ENCODE results near the gene PPFIBP1. TPM values are rescaled to one million over a fixed set of nuclear protein-coding genes. Genes with fewer than 3 reads are reported as not detected.
A peak's percentile ranks its signal among the peaks of the same experiment; 100 is the strongest.

Gene PPFIBP1
- 36.3 TPM for polyA plus RNA-seq (2013)

GRCh38 chr12:27523642-27524493, at the start of gene PPFIBP1:
Gene PPFIBP1, plus strand, starts transcription at chr12:27524206. Its CDS starts 109,191 bp downstream, at chr12:27633397.
- Histone ChIP-seq H3K9me3 (ENCODE audit: control extremely low read depth in 1 of 5, control insufficient read depth in 4 of 5, insufficient read depth in 2 of 5, low read depth in 1 of 5, low read length in 4 of 5) (no peaks in the 10 kb centered on the region), H3K36me3 (ENCODE audit: control insufficient read depth in 4 of 4, insufficient read depth in 4 of 4, low read length in 3 of 4) (no peaks in the 10 kb centered on the region), H3K27me3 (replicated peaks in 2 of 5; ENCODE audit: control insufficient read depth in 4 of 5, insufficient read depth in 5 of 5, low read length in 4 of 5) (no peaks in the 10 kb centered on the region), H3K27ac (ENCODE audit: insufficient read depth in 1 of 2, low read depth in 1 of 2, low read length in 2 of 2, poor library complexity in 1 of 2, severe bottlenecking in 2 of 2) (peak within 1 kb of the TSS; percentile 59 to 80), H3K4me3 (ENCODE audit: control insufficient read depth in 1 of 7, extremely low read depth in 1 of 7, insufficient read depth in 4 of 7, low read depth in 2 of 7, low read length in 6 of 7) (peak within 1 kb of the TSS; percentile 79 to 99 (median 92)), H3K4me1 (ENCODE audit: control extremely low read depth in 1 of 4, control insufficient read depth in 4 of 4, insufficient read depth in 4 of 4, low read length in 3 of 4) (peaks cover 11 to 28% (median 19%) of the 10 kb centered on the region in 4 experiments)
- peak; percentile 96 to 97 (median 96) for DNase-seq
- POLR2A ChIA-PET, result interaction anchor here (0.7 to 2.4 kb wide), 4 partner anchors 26 to 63 kb away, joined by 3 to 11 read pairs (median 3); no protein-coding TSS in a partner anchor
- WGBS (ENCODE audit: insufficient coverage), result 0% methylated on average over 30 of the region's 41 CpGs
- CTCF ChIA-PET, result interaction anchor here (0.7 to 2.6 kb wide), 9 partner anchors 11 to 98 kb away, joined by 3 to 32 read pairs (median 5); no protein-coding TSS in a partner anchor

GRCh38 chr12:27474344-27474743, 49.7 kb upstream of the PPFIBP1 start:
- peaks cover 2 to 16% (median 5%) of the 10 kb centered on the region in 4 experiments for H3K4me1 ChIP-seq (ENCODE audit: control extremely low read depth in 1 of 4, control insufficient read depth in 4 of 4, insufficient read depth in 4 of 4, low read length in 3 of 4)
- no peak for DNase-seq
- H3K9me3 ChIP-seq (ENCODE audit: control extremely low read depth in 1 of 5, control insufficient read depth in 4 of 5, insufficient read depth in 2 of 5, low read depth in 1 of 5, low read length in 4 of 5), result peaks cover 8 to 37% (median 14%) of the 10 kb centered on the region in 5 experiments
- H3K36me3 ChIP-seq (ENCODE audit: control insufficient read depth in 4 of 4, insufficient read depth in 4 of 4, low read length in 3 of 4), result no peaks in the 10 kb centered on the region
- 100% methylated on average over 3 of the region's 3 CpGs for WGBS (ENCODE audit: insufficient coverage)
- H3K27ac ChIP-seq (ENCODE audit: insufficient read depth in 1 of 2, low read depth in 1 of 2, low read length in 2 of 2, poor library complexity in 1 of 2, severe bottlenecking in 2 of 2), result no peak overlapping the region
- no peak overlapping the region for H3K4me3 ChIP-seq (ENCODE audit: control insufficient read depth in 1 of 7, extremely low read depth in 1 of 7, insufficient read depth in 4 of 7, low read depth in 2 of 7, low read length in 6 of 7)
- ChIA-PET CTCF (no interaction called here), POLR2A (no interaction called here)
- no peaks in the 10 kb centered on the region for H3K27me3 ChIP-seq (replicated peaks in 2 of 5; ENCODE audit: control insufficient read depth in 4 of 5, insufficient read depth in 5 of 5, low read length in 4 of 5)

DNA sequence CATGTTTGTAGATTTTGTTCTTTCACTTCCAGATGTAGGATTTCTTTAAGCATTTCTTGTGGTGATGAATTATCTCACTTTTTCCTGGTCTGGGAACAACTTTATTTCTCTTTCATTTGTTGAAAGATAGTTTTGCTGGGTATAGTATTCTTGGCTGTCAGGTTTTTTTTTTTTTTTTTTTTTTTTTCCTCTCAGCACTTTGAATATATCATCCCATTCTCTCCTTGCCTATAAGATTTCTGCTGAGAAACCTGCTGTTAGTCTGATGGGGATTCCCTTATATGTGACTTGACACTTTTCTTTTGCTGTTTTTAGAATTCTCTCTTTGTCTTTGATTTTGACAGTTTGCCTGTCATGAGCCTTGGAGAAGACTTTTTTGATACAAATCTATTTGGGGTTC, 47.0 kb upstream of the PPFIBP1 start:
- DNase-seq, result peak in 2 of 3 donors; percentile 33 to 51
- Histone ChIP-seq H3K4me3 (ENCODE audit: control insufficient read depth in 1 of 7, extremely low read depth in 1 of 7, insufficient read depth in 4 of 7, low read depth in 2 of 7, low read length in 6 of 7) (no peak overlapping the region), H3K9me3 (ENCODE audit: control extremely low read depth in 1 of 5, control insufficient read depth in 4 of 5, insufficient read depth in 2 of 5, low read depth in 1 of 5, low read length in 4 of 5) (peaks cover 8 to 37% (median 16%) of the 10 kb centered on the region in 5 experiments), H3K27me3 (replicated peaks in 2 of 5; ENCODE audit: control insufficient read depth in 4 of 5, insufficient read depth in 5 of 5, low read length in 4 of 5) (no peaks in the 10 kb centered on the region), H3K27ac (ENCODE audit: insufficient read depth in 1 of 2, low read depth in 1 of 2, low read length in 2 of 2, poor library complexity in 1 of 2, severe bottlenecking in 2 of 2) (no peak overlapping the region), H3K4me1 (ENCODE audit: control extremely low read depth in 1 of 4, control insufficient read depth in 4 of 4, insufficient read depth in 4 of 4, low read length in 3 of 4) (peaks cover 2 to 6% (median 3%) of the 10 kb centered on the region in 4 experiments), H3K36me3 (ENCODE audit: control insufficient read depth in 4 of 4, insufficient read depth in 4 of 4, low read length in 3 of 4) (no peaks in the 10 kb centered on the region)
- CTCF ChIA-PET, result no interaction called here
- POLR2A ChIA-PET, result no interaction called here

GRCh38 chr12:27478949-27479348, 45.1 kb upstream of the PPFIBP1 start:
- H3K4me3 ChIP-seq (ENCODE audit: control insufficient read depth in 1 of 7, extremely low read depth in 1 of 7, insufficient read depth in 4 of 7, low read depth in 2 of 7, low read length in 6 of 7), result no peak overlapping the region
- peaks cover 8 to 37% (median 16%) of the 10 kb centered on the region in 5 experiments for H3K9me3 ChIP-seq (ENCODE audit: control extremely low read depth in 1 of 5, control insufficient read depth in 4 of 5, insufficient read depth in 2 of 5, low read depth in 1 of 5, low read length in 4 of 5)
- no peak overlapping the region for H3K27ac ChIP-seq (ENCODE audit: insufficient read depth in 1 of 2, low read depth in 1 of 2, low read length in 2 of 2, poor library complexity in 1 of 2, severe bottlenecking in 2 of 2)
- H3K36me3 ChIP-seq (ENCODE audit: control insufficient read depth in 4 of 4, insufficient read depth in 4 of 4, low read length in 3 of 4), result no peaks in the 10 kb centered on the region
- peaks cover 0 to 4% (median 1%) of the 10 kb centered on the region in 4 experiments for H3K4me1 ChIP-seq (ENCODE audit: control extremely low read depth in 1 of 4, control insufficient read depth in 4 of 4, insufficient read depth in 4 of 4, low read length in 3 of 4)
- no peak for DNase-seq
- CTCF ChIA-PET, result interaction anchor here (1.1 kb wide), 1 partner anchor 53 kb away, joined by 3 read pairs; no protein-coding TSS in a partner anchor
- no peaks in the 10 kb centered on the region for H3K27me3 ChIP-seq (replicated peaks in 2 of 5; ENCODE audit: control insufficient read depth in 4 of 5, insufficient read depth in 5 of 5, low read length in 4 of 5)
- POLR2A ChIA-PET, result no interaction called here

DNA sequence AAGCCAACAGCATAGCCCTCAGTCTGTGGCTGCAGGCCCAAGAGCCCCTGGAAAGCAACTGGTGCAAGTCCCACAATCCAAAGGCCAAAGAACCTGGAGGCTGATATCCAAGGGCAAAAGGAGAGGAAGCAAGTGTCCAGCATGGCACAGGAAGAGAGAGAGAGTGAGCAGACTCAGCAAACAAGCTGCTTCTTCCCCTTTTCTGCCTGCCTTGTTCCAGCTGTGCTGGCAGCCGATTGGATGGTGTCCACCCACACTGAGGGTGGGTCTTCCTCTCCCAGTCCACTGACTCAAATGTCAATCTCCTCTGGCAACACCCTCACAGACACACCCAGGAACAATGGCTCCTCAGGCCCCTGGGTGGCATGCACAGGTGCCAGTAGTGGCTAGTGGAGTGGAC, 44.0 kb upstream of the PPFIBP1 start:
- CTCF ChIA-PET, result interaction anchor here (1.1 to 1.2 kb wide), 2 partner anchors 27 to 54 kb away, joined by 3 read pairs; no protein-coding TSS in a partner anchor
- H3K4me3 ChIP-seq (ENCODE audit: control insufficient read depth in 1 of 7, extremely low read depth in 1 of 7, insufficient read depth in 4 of 7, low read depth in 2 of 7, low read length in 6 of 7), result no peak overlapping the region
- POLR2A ChIA-PET, result no interaction called here
- H3K27ac ChIP-seq (ENCODE audit: insufficient read depth in 1 of 2, low read depth in 1 of 2, low read length in 2 of 2, poor library complexity in 1 of 2, severe bottlenecking in 2 of 2), result no peak overlapping the region
- DNase-seq, result peak in 1 of 3 donors; percentile 40
- peaks cover 0 to 4% (median 1%) of the 10 kb centered on the region in 4 experiments for H3K4me1 ChIP-seq (ENCODE audit: control extremely low read depth in 1 of 4, control insufficient read depth in 4 of 4, insufficient read depth in 4 of 4, low read length in 3 of 4)
- H3K27me3 ChIP-seq (replicated peaks in 2 of 5; ENCODE audit: control insufficient read depth in 4 of 5, insufficient read depth in 5 of 5, low read length in 4 of 5), result no peaks in the 10 kb centered on the region
- WGBS (ENCODE audit: insufficient coverage), result 40% methylated on average over 1 of the region's 1 CpG
- peaks cover 8 to 33% (median 16%) of the 10 kb centered on the region in 5 experiments for H3K9me3 ChIP-seq (ENCODE audit: control extremely low read depth in 1 of 5, control insufficient read depth in 4 of 5, insufficient read depth in 2 of 5, low read depth in 1 of 5, low read length in 4 of 5)
- no peaks in the 10 kb centered on the region for H3K36me3 ChIP-seq (ENCODE audit: control insufficient read depth in 4 of 4, insufficient read depth in 4 of 4, low read length in 3 of 4)

- ChIA-PET POLR2A (no interaction called here), CTCF (interaction anchor here (0.7 to 3.9 kb wide), 3 partner anchors 32 to 61 kb away, joined by 3 to 20 read pairs (median 5); no protein-coding TSS in a partner anchor)
- Histone ChIP-seq H3K36me3 (ENCODE audit: control insufficient read depth in 4 of 4, insufficient read depth in 4 of 4, low read length in 3 of 4) (no peaks in the 10 kb centered on the region), H3K4me1 (ENCODE audit: control extremely low read depth in 1 of 4, control insufficient read depth in 4 of 4, insufficient read depth in 4 of 4, low read length in 3 of 4) (peaks cover 0 to 4% (median 0%) of the 10 kb centered on the region in 4 experiments), H3K27me3 (replicated peaks in 2 of 5; ENCODE audit: control insufficient read depth in 4 of 5, insufficient read depth in 5 of 5, low read length in 4 of 5) (no peaks in the 10 kb centered on the region), H3K4me3 (ENCODE audit: control insufficient read depth in 1 of 7, extremely low read depth in 1 of 7, insufficient read depth in 4 of 7, low read depth in 2 of 7, low read length in 6 of 7) (no peak overlapping the region), H3K9me3 (ENCODE audit: control extremely low read depth in 1 of 5, control insufficient read depth in 4 of 5, insufficient read depth in 2 of 5, low read depth in 1 of 5, low read length in 4 of 5) (peaks cover 0 to 3% (median 0%) of the 10 kb centered on the region in 5 experiments), H3K27ac (ENCODE audit: insufficient read depth in 1 of 2, low read depth in 1 of 2, low read length in 2 of 2, poor library complexity in 1 of 2, severe bottlenecking in 2 of 2) (no peak overlapping the region)
- no peak for DNase-seq
Observed at GRCh38 chr12:27486961-27487360, 37.0 kb upstream of the PPFIBP1 start.

- Histone ChIP-seq H3K36me3 (ENCODE audit: control insufficient read depth in 4 of 4, insufficient read depth in 4 of 4, low read length in 3 of 4) (no peaks in the 10 kb centered on the region), H3K27me3 (replicated peaks in 2 of 5; ENCODE audit: control insufficient read depth in 4 of 5, insufficient read depth in 5 of 5, low read length in 4 of 5) (no peaks in the 10 kb centered on the region), H3K9me3 (ENCODE audit: control extremely low read depth in 1 of 5, control insufficient read depth in 4 of 5, insufficient read depth in 2 of 5, low read depth in 1 of 5, low read length in 4 of 5) (peaks cover 0 to 3% (median 0%) of the 10 kb centered on the region in 5 experiments), H3K4me1 (ENCODE audit: control extremely low read depth in 1 of 4, control insufficient read depth in 4 of 4, insufficient read depth in 4 of 4, low read length in 3 of 4) (peaks cover 0 to 4% (median 0%) of the 10 kb centered on the region in 4 experiments), H3K27ac (ENCODE audit: insufficient read depth in 1 of 2, low read depth in 1 of 2, low read length in 2 of 2, poor library complexity in 1 of 2, severe bottlenecking in 2 of 2) (no peak overlapping the region), H3K4me3 (ENCODE audit: control insufficient read depth in 1 of 7, extremely low read depth in 1 of 7, insufficient read depth in 4 of 7, low read depth in 2 of 7, low read length in 6 of 7) (no peak overlapping the region)
- 70% methylated on average over 5 of the region's 5 CpGs for WGBS (ENCODE audit: insufficient coverage)
- peak in 1 of 3 donors; percentile 36 for DNase-seq
- ChIA-PET POLR2A (no interaction called here), CTCF (interaction anchor here (1.0 to 3.9 kb wide), 7 partner anchors 16 to 63 kb away, joined by 3 to 20 read pairs (median 5); partner anchors contain the start of gene PPFIBP1)
Observed at GRCh38 chr12:27488479-27488878, 35.5 kb upstream of the PPFIBP1 start.

Measured in common myeloid progenitor, CD34-positive (primary cell).